Caco-2 (cell line): Measurements from ENCODE around the gene SFTPB. TPM values are rescaled to one million over a fixed set of nuclear protein-coding genes. Genes with fewer than 3 reads are reported as not detected.
A peak's percentile ranks its signal among the peaks of the same experiment; 100 is the strongest.

Experiments
- BruUV-seq: library from RNA; stranded (reverse); fragments of 400-500 nt; replicated peaks from 2 replicates; lab custom pipeline; 2021; lab: Mats Ljungman, UMichigan
- CTCF ChIA-PET: fragments of 300-600 bp; sonication (Branson Sonifier 250); formaldehyde crosslinking; loops from one replicate; lab custom pipeline; 2022; ENCODE audit warnings: antibody characterized with exemption; lab: Charles Lee
- POLR2A ChIA-PET: fragments of 300-600 bp; sonication (Branson Sonifier 250); formaldehyde crosslinking; loops from one replicate; lab custom pipeline; 2022; ENCODE audit warnings: antibody characterized with exemption; lab: Charles Lee
- DNase-seq, 2 experiments: peaks; one replicate each; pipeline versions ENCODE4 v3.0.0 to v3.0.0-alpha.2; 2020 to 2022
- H3K27me3 ChIP-seq: replicated peaks from 2 replicates; pipeline ENCODE4 v1.6.0; 2011; ENCODE audit warnings: low read length; ENCODE audit not compliant: control insufficient read depth, insufficient read depth
- H3K36me3 ChIP-seq: 2 replicates; pipeline ENCODE4 v1.5.1; 2011; ENCODE audit warnings: low read length; ENCODE audit not compliant: control insufficient read depth, insufficient read depth
- H3K4me1 ChIP-seq: fragments of 250-450 bp; sonication (Bioruptor Pico); 2 replicates; pipeline ENCODE4 v1.5.1; 2020; ENCODE audit warnings: mild to moderate bottlenecking
- H3K4me3 ChIP-seq: 2 replicates; pipeline ENCODE4 v1.5.1; 2011; ENCODE audit warnings: low read depth, mild to moderate bottlenecking, control low read depth, low read length
- H3K9me3 ChIP-seq: fragments of 250-450 bp; sonication (Bioruptor Pico); 2 replicates; pipeline ENCODE4 v1.5.1; 2020; ENCODE audit warnings: mild to moderate bottlenecking, moderate library complexity
- H3K27ac Mint-ChIP-seq: one replicate; pipeline ENCODE4 v1.8.0; 2022; ENCODE audit warnings: mixed read lengths; ENCODE audit not compliant: unreplicated experiment
- H3K27me3 Mint-ChIP-seq: one replicate; pipeline ENCODE4 v1.8.0; 2022; ENCODE audit warnings: mixed read lengths; ENCODE audit not compliant: insufficient read depth, unreplicated experiment
- H3K36me3 Mint-ChIP-seq: one replicate; pipeline ENCODE4 v1.8.0; 2022; ENCODE audit warnings: mild to moderate bottlenecking, mixed read lengths; ENCODE audit not compliant: insufficient read depth, unreplicated experiment
- H3K4me1 Mint-ChIP-seq: one replicate; pipeline ENCODE4 v1.8.0; 2022; ENCODE audit warnings: low read depth, mixed read lengths; ENCODE audit not compliant: unreplicated experiment
- H3K4me3 Mint-ChIP-seq: one replicate; pipeline ENCODE4 v1.8.0; 2022; ENCODE audit warnings: mild to moderate bottlenecking, moderate library complexity, mixed read lengths; ENCODE audit not compliant: unreplicated experiment
- H3K9me3 Mint-ChIP-seq: one replicate; pipeline ENCODE4 v1.8.0; 2022; ENCODE audit warnings: mixed read lengths; ENCODE audit not compliant: unreplicated experiment
- intact Hi-C: fragments of 100-400 bp; cut with micrococcal nuclease; formaldehyde crosslinking; loops from one replicate; pipeline ENCODE4 v1.10.0; 2022; ENCODE audit not compliant: unreplicated experiment
- total RNA-seq: library from RNA; stranded (reverse); gene quantifications from 2 replicates; pipeline ENCODE4 v1.2.3, GENCODE V29; 2022
- TF ChIP-seq, protein P1 (sequence below), 2 experiments: fragments of 200-600 bp in 1 of 2; IDR thresholded peaks; 1 replicate in 1 of 2; 2 replicates in 1 of 2; pipeline versions ENCODE4 v1.5.1 to v1.8.0; 2011 to 2022; ENCODE audit warnings: antibody characterized with exemption in 1 of 2, control low read depth in 1 of 2, inconsistent platforms in 1 of 2, low read depth in 1 of 2, low read length in 1 of 2, mild to moderate bottlenecking in 1 of 2, moderate library complexity in 1 of 2; ENCODE audit not compliant: insufficient read depth in 1 of 2, severe bottlenecking in 1 of 2, unreplicated experiment in 1 of 2

SFTPB gene
- total RNA-seq, 1 experiment from 2014 or later: not detected

DNA sequence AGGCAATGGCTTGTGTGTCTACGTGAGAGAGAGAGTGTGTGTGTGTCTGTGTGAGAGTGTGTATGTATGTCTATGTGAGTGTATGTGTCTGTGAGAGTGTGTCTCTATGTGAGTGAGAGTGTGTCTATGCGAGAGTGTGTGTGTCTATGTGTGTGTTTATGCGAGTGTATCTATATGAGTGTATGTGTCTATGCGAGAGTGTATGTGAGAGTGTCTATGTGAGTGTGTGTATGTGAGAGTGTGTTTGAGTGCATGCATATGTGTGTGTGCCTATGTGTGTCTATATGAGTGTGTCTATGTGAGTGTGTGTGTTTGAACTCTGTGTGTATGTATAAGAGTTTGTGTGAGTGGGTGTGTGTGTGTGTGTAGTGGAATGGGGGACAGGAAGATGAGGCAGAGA lies 16.4 kb upstream of the SFTPB start:
- no peak overlapping the region for H3K27ac Mint-ChIP-seq
- no peaks in the 10 kb centered on the region for H3K4me1 Mint-ChIP-seq
- H3K27me3 Mint-ChIP-seq: no peaks in the 10 kb centered on the region
- H3K4me3 Mint-ChIP-seq: no peak overlapping the region
- H3K9me3 ChIP-seq: no peaks in the 10 kb centered on the region
- H3K9me3 Mint-ChIP-seq: no peaks in the 10 kb centered on the region
- POLR2A ChIA-PET: no interaction called here
- H3K36me3 ChIP-seq: no peaks in the 10 kb centered on the region
- no peak overlapping the region for H3K4me3 ChIP-seq
- BruUV-seq: no TSS peak
- TF ChIP-seq, protein P1, sequence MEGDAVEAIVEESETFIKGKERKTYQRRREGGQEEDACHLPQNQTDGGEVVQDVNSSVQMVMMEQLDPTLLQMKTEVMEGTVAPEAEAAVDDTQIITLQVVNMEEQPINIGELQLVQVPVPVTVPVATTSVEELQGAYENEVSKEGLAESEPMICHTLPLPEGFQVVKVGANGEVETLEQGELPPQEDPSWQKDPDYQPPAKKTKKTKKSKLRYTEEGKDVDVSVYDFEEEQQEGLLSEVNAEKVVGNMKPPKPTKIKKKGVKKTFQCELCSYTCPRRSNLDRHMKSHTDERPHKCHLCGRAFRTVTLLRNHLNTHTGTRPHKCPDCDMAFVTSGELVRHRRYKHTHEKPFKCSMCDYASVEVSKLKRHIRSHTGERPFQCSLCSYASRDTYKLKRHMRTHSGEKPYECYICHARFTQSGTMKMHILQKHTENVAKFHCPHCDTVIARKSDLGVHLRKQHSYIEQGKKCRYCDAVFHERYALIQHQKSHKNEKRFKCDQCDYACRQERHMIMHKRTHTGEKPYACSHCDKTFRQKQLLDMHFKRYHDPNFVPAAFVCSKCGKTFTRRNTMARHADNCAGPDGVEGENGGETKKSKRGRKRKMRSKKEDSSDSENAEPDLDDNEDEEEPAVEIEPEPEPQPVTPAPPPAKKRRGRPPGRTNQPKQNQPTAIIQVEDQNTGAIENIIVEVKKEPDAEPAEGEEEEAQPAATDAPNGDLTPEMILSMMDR (IDR thresholded peaks at IDR 0.05; ENCODE audit: insufficient read depth in 1 of 2, low read depth in 1 of 2, low read length in 1 of 2, severe bottlenecking in 1 of 2, unreplicated experiment in 1 of 2): no peak
- 0 out of 2 replicates have a peak, but pooled peaks cover under 1% of the 10 kb centered on the region for H3K4me1 ChIP-seq
- DNase-seq: no peak
- CTCF ChIA-PET: no interaction called here
- H3K36me3 Mint-ChIP-seq: no peaks in the 10 kb centered on the region
- intact Hi-C loops: no loop called here
- H3K27me3 ChIP-seq: no peaks in the 10 kb centered on the region

DNA sequence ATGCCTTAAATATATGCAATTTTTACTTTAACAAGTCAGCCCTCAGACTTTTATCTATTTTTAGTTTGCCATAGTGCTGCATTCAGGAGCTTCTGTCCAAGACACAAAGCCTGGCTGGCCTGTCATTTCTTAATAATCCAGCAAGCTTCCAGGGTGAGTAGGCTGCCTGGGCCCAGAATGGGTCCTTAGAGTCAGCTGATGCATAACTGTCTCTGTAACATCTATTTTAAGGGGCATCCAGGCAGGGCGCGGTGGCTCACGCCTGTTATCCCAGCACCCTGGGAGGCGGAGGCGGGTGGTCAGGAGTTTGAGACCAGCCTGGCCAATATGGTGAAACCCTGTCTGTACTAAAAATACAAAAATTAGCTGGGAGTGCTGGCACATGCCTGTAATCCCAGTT lies 14.4 kb upstream of the SFTPB start:
- POLR2A ChIA-PET: no interaction called here

DNA sequence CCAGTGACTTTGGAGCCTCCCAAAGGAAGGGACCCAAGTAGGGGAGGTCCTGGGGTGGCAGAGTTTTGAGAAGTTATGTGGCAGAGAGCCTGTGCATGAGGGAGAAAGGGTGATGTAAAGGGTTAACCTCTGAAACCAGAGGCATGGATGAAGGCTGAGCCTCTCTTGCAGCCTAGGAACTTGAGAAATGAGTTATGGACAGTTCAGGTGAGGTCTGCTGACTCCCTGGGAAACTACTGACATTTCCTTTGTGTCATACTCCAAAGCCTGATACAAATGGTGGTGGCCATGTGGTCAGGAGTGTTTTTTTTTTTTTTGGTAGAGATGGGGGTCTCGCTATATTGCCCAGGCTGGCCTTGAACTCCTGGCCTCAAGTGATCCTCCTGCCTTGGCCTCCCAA lies 13.8 kb upstream of the SFTPB start:
- intact Hi-C loops: no loop called here
- no TSS peak for BruUV-seq

More for the DNA sequence above, 14.4 kb upstream of the SFTPB start:
- TF ChIP-seq, protein P1 (IDR thresholded peaks at IDR 0.05; ENCODE audit: insufficient read depth in 1 of 2, low read depth in 1 of 2, low read length in 1 of 2, severe bottlenecking in 1 of 2, unreplicated experiment in 1 of 2): no peak
- no TSS peak for BruUV-seq
- Mint-ChIP-seq H3K9me3 (no peaks in the 10 kb centered on the region), H3K27me3 (no peaks in the 10 kb centered on the region), H3K27ac (no peak overlapping the region), H3K4me3 (no peak overlapping the region), H3K4me1 (no peaks in the 10 kb centered on the region), H3K36me3 (no peaks in the 10 kb centered on the region)
- H3K4me3 ChIP-seq: no peak overlapping the region
- intact Hi-C loops: no loop called here
- H3K4me1 ChIP-seq: peaks cover 5% of the 10 kb centered on the region; the same call in 1 of the 2 replicates
- peak in 1 of 2 experiments; percentile 27 for DNase-seq
- H3K27me3 ChIP-seq: no peaks in the 10 kb centered on the region
- CTCF ChIA-PET: interaction anchor here (0.6 kb wide), 1 partner anchor 60 kb away, joined by 5 read pairs; no protein-coding TSS in a partner anchor
- H3K36me3 ChIP-seq: no peaks in the 10 kb centered on the region
- no peaks in the 10 kb centered on the region for H3K9me3 ChIP-seq

More for the DNA sequence above, 13.8 kb upstream of the SFTPB start:
- ChIA-PET CTCF (interaction anchor here (0.7 to 1.0 kb wide), 2 partner anchors 29 to 614 kb away, joined by 3 to 4 read pairs; no protein-coding TSS in a partner anchor), POLR2A (interaction anchor here (0.6 kb wide), 2 partner anchors 124 to 138 kb away, joined by 3 to 4 read pairs; no protein-coding TSS in a partner anchor)
- H3K27ac Mint-ChIP-seq: no peak overlapping the region
- Histone ChIP-seq H3K36me3 (no peaks in the 10 kb centered on the region), H3K9me3 (no peaks in the 10 kb centered on the region), H3K4me1 (peaks cover 5% of the 10 kb centered on the region; the same call in 1 of the 2 replicates), H3K27me3 (no peaks in the 10 kb centered on the region), H3K4me3 (no peak overlapping the region)
- H3K36me3 Mint-ChIP-seq: no peaks in the 10 kb centered on the region
- no peaks in the 10 kb centered on the region for H3K4me1 Mint-ChIP-seq
- no peaks in the 10 kb centered on the region for H3K9me3 Mint-ChIP-seq
- H3K4me3 Mint-ChIP-seq: no peak overlapping the region
- no peaks in the 10 kb centered on the region for H3K27me3 Mint-ChIP-seq
- TF ChIP-seq, protein P1 (IDR thresholded peaks at IDR 0.05; ENCODE audit: insufficient read depth in 1 of 2, low read depth in 1 of 2, low read length in 1 of 2, severe bottlenecking in 1 of 2, unreplicated experiment in 1 of 2): no peak
- no peak for DNase-seq
